ENCODE results near the gene PUSL1.

PUSL1 gene

DNA sequence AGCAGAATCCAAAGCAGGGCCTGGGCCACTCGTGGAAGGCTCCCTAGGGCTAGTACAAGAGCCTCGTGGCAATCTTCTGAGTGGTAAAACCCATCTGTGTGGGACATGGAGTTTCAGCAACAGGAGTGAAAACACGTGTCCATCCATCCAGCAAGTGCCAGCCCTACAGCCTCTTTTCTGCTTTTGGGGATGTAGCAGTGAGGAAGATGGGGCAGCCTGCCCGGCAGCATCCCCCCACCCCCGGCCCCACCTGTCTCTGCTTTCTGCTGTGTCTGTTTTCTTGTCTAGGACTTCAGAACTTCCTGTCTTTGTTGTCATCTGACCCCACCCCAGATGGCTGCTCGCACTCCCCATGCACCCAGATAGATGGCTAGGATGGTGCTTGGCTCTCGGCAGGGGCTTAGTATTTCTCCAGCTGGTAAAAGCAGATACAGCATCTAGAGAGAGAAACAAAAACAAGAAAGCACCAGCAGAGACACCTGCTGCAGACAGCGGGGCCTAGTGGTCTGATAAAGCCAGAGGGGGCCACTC lies 17.7 kb downstream of the PUSL1 start:
- no peak for DNase-seq

DNA sequence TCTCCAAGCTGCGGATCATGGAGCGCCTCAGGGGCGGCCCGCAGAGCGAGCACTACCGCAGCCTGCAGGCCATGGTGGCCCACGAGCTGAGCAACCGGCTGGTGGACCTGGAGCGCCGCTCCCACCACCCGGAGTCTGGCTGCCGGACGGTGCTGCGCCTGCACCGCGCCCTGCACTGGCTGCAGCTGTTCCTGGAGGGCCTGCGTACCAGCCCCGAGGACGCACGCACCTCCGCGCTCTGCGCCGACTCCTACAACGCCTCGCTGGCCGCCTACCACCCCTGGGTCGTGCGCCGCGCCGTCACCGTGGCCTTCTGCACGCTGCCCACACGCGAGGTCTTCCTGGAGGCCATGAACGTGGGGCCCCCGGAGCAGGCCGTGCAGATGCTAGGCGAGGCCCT lies 18.9 kb downstream of the PUSL1 start:
- DNase-seq = no peak

DNA sequence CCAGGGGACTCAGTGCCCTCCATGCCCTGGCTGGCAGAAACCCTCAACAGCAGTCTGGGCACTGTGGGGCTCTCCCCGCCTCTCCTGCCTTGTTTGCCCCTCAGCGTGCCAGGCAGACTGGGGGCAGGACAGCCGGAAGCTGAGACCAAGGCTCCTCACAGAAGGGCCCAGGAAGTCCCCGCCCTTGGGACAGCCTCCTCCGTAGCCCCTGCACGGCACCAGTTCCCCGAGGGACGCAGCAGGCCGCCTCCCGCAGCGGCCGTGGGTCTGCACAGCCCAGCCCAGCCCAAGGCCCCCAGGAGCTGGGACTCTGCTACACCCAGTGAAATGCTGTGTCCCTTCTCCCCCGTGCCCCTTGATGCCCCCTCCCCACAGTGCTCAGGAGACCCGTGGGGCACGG lies 19.9 kb downstream of the PUSL1 start:
- DNase-seq = no peak

DNA sequence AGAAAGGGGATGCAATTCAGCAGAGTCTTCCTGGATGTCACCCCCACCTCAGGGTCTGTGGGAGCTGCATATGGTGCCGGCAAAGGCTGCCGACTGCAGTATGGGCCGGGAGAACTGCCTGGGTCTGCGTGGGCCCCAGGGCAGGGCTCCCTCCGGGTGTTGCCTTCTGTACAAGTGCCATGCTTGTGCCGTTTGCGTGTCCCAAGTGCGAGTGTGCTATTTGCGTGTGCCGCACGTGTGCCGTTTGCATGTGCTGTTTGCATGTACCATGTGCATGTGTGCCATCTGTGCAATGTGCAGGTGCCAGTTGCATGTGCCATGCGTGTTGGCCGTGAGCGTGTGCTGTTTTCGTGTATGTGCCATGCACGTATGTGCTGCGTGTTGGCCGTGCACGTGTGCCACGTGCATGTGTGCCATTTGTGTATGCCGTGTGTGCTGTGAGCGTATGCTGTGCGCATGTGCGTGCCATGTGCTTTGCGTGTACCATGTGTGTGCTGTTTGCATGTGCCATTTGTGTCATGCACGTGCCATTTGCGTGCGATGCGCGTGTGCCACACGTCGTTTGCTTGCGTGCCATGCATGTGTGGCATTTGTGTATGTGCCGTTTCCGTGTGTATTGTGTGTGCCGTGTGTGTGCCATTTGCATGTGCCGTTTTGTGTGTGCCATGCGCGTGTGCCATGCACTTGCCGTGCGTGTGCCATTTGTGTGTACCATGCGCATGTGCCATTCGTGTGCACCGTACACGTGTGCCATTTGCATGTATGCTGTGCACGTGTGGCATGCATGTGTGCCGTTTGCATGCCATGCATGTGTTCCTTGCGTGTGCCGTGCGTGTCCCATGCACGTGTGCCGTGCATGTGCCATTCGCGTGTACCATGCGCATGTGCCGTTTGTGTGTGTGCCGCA lies 21.2 kb downstream of the PUSL1 start:
- DNase-seq = no peak

DNA sequence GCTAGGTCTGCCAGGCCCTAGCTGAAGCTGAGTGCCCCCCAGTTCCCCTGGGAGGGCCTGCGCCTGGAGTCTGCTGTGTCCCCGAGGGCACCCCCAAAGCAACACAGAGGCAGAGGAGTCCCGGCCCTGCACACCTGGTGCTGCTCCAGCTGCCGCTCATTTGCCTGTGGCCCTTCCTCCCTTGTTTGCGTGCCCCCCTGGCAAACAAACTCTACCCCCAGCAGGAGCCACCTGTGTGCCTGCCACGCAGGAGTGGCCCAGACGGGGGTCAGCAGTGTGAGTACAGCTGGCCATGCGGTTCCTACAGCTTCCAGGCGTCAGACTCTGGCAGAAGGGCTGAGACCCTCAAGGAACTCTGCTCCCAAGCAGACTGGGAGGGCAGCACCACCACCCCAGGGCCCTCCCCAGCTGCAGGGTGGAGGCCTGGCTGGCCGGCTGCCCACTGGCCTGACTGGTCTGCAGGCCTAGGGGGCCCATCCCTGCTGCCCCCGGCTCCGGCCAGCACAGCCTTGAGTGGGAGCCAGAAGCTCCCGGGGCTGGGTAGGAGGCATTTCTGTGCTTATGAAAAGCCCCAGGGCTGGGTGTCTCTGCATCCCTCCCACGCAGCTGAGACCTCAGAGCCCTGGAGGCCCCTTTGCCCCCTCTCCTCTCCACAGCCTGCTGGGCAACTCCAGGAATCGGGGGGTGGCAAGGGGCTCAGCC lies 22.1 kb downstream of the PUSL1 start:
- DNase-seq = no peak

DNA sequence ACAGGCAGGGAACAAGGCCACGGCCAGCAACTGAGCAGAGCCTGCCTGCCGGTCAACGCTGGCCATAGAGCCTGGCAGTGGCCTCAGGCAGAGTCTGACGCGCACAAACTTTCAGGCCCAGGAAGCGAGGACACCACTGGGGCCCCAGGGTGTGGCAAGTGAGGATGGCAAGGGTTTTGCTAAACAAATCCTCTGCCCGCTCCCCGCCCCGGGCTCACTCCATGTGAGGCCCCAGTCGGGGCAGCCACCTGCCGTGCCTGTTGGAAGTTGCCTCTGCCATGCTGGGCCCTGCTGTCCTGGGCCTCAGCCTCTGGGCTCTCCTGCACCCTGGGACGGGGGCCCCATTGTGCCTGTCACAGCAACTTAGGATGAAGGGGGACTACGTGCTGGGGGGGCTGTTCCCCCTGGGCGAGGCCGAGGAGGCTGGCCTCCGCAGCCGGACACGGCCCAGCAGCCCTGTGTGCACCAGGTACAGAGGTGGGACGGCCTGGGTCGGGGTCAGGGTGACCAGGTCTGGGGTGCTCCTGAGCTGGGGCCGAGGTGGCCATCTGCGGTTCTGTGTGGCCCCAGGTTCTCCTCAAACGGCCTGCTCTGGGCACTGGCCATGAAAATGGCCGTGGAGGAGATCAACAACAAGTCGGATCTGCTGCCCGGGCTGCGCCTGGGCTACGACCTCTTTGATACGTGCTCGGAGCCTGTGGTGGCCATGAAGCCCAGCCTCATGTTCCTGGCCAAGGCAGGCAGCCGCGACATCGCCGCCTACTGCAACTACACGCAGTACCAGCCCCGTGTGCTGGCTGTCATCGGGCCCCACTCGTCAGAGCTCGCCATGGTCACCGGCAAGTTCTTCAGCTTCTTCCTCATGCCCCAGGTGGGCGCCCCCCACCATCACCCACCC lies 22.9 kb downstream of the PUSL1 start, which contains the start of gene TAS1R3:
Gene TAS1R3, plus strand, starts transcription at position 213 of the 898 bp plus-strand sequence. Its CDS starts 66 bp downstream, at position 279.
- DNase-seq = no peak

DNA sequence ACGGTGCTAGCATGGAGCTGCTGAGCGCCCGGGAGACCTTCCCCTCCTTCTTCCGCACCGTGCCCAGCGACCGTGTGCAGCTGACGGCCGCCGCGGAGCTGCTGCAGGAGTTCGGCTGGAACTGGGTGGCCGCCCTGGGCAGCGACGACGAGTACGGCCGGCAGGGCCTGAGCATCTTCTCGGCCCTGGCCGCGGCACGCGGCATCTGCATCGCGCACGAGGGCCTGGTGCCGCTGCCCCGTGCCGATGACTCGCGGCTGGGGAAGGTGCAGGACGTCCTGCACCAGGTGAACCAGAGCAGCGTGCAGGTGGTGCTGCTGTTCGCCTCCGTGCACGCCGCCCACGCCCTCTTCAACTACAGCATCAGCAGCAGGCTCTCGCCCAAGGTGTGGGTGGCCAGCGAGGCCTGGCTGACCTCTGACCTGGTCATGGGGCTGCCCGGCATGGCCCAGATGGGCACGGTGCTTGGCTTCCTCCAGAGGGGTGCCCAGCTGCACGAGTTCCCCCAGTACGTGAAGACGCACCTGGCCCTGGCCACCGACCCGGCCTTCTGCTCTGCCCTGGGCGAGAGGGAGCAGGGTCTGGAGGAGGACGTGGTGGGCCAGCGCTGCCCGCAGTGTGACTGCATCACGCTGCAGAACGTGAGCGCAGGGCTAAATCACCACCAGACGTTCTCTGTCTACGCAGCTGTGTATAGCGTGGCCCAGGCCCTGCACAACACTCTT lies 23.8 kb downstream of the PUSL1 start:
- no peak for DNase-seq

DNA sequence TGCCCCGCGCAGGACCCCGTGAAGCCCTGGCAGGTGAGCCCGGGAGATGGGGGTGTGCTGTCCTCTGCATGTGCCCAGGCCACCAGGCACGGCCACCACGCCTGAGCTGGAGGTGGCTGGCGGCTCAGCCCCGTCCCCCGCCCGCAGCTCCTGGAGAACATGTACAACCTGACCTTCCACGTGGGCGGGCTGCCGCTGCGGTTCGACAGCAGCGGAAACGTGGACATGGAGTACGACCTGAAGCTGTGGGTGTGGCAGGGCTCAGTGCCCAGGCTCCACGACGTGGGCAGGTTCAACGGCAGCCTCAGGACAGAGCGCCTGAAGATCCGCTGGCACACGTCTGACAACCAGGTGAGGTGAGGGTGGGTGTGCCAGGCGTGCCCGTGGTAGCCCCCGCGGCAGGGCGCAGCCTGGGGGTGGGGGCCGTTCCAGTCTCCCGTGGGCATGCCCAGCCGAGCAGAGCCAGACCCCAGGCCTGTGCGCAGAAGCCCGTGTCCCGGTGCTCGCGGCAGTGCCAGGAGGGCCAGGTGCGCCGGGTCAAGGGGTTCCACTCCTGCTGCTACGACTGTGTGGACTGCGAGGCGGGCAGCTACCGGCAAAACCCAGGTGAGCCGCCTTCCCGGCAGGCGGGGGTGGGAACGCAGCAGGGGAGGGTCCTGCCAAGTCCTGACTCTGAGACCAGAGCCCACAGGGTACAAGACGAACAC lies 24.5 kb downstream of the PUSL1 start:
- no peak for DNase-seq

DNA sequence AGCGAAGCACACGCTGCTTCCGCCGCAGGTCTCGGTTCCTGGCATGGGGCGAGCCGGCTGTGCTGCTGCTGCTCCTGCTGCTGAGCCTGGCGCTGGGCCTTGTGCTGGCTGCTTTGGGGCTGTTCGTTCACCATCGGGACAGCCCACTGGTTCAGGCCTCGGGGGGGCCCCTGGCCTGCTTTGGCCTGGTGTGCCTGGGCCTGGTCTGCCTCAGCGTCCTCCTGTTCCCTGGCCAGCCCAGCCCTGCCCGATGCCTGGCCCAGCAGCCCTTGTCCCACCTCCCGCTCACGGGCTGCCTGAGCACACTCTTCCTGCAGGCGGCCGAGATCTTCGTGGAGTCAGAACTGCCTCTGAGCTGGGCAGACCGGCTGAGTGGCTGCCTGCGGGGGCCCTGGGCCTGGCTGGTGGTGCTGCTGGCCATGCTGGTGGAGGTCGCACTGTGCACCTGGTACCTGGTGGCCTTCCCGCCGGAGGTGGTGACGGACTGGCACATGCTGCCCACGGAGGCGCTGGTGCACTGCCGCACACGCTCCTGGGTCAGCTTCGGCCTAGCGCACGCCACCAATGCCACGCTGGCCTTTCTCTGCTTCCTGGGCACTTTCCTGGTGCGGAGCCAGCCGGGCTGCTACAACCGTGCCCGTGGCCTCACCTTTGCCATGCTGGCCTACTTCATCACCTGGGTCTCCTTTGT lies 25.3 kb downstream of the PUSL1 start:
- no peak for DNase-seq

DNA sequence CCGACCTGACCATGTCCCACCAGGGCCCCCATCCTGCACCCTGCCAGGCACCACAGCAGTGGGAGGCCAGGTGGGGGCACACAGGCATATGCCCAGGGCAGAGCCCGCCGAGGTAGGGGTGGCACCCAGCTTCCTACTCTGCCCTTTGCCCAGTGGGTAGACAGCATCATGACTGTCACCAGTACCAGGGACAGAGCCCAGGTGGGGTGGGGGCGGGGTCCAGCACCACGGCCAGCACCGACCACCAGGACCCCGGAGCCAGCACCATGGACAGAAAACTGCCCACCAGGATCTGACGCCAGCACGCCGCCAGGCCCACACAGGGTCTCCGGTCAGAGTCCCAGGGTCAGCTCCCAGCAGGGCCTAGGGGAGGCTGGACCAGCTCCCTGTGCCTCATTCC lies 26.4 kb downstream of the PUSL1 start:
- no peak for DNase-seq

DNA sequence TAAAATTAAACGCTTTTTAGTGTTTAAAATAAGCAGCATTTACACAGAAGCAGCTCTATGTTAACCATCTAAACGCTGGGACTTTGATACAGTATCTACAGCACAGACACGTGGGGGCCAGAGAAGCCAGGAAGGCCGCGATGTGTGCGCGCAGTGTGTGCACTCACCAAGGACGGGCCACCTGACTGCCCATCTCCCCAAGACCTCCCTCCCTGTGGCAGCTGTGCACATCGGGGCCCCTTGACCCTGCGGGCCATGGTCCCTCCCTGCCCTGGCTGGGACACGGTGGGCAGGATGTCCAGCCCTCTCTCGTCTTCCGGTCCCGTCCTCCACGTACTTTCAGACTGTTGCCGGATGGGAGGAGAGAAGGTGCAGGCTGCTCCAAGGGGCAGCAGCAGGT lies 26.9 kb downstream of the PUSL1 start:
- DNase-seq = no peak

DNA sequence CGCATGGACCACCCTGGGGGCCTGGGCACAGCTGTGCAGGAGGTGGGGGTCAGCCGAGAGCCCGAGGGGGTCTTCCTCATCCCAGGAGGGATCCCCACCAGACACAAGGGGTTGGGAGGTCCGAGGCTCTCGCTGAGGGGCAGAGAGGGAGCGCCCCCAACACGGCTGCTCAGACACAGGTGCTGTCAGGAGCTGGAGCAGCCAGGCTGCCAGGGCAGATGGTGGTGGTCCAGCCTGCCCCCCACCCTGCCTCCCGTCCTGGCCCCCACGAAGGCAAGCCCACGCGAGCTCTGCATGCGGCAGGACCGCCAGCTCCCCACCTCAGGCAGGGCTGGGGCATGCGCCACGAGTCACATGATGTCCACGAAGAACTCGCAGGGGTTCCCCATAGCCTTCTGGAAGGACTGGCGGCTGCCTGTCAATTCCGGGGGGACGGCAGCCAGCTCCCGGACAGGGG lies 27.4 kb downstream of the PUSL1 start:
- no peak for DNase-seq

DNA sequence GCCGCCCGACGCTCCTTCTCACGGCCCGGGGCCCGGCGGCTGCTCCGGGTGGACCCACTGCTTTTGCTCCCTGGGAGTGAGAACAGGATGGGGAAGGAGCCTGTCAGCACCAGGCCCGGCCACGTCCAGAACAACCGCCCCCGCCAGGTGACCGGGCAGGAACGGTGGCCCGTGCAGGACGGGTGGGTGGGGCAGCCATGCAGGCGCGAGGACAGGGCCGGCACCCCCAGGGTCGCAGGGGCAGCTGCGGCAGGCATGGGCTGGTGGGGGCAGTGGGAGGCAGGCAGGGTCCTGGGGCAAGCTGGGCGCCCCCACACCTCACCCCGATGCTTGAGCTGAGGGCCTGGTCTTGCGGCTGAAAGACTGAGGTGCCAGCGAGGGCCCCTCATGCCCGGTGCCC lies 28.0 kb downstream of the PUSL1 start:
- no peak for DNase-seq

DNA sequence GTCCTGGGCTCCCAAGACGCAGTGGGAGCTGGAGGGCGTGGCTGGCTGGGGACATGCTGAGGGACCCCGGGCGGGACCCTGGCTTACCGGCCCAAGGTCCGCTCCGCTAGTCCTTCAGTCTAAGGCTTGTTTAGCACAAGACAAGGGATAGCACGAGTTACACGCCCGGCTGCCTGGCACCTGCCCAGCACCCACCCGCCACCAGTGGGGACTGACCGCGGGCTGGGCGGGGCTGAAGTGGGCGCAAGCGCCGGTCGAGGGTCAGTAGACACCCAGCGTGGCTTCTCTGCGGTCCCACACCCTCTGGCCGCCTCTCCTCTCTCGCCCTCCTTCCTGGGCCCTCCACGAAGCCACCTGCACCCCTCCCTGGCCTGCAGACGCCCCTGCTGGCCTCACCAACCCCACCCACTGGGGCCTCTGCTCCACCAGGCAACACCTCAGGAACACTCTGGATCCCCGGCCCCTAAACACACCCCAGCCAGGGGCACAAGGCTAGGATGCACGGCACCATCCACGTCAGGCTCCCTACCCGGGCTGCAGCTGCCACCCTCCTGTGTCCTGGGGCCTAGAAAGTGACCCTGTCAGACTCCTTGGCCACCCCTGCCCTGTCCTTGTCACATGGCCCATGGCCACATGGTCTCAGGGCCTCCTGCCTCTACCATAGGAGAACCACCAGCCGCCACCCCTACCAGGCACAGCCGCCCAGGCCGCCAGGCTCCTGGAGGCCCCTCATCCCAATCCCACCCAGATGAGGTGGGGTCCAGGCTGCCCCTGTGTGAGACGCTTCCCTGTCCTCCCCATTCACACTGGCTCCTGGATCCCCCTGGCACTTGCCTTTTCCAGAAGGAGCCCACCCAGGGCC lies 28.8 kb downstream of the PUSL1 start:
- DNase-seq = no peak

DNA sequence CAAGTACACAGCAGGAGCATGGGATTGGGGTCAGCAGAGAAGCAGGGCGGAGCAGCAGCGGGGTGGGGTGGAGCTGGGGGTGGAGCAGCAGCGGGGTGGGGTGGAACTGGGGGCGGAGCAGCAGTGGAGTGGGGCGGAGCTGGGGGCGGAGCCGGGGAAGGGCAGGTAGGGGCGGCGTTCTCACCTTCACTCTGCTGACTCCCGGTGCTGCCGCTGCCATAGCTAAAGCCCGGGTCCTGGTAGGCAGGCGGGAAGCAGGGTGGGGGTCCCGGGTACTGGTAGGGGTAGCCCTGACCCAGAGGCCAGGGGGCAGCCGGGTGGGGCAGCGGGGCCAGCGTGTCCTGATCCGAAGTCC lies 29.4 kb downstream of the PUSL1 start:
- no peak for DNase-seq

DNA sequence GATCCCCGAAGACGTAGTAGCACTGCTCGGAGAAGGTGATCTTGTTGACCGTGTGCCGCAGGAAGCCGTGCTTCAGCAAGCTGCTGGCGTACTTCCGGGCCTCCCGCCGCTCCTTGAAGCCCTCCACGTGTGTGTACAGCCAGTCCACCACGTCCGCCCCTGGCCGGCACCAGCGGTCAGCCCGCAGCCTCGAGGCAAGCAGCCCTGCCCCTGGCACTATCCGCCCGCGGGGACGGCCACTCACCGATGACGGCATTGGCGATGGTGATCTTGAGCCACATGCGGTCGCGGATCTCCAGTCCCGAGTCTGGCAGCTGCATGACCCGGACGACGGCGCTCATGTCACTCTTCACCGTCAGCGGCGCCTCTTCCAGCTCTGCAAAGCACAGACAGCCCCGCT lies 29.9 kb downstream of the PUSL1 start:
- DNase-seq = no peak

DNA sequence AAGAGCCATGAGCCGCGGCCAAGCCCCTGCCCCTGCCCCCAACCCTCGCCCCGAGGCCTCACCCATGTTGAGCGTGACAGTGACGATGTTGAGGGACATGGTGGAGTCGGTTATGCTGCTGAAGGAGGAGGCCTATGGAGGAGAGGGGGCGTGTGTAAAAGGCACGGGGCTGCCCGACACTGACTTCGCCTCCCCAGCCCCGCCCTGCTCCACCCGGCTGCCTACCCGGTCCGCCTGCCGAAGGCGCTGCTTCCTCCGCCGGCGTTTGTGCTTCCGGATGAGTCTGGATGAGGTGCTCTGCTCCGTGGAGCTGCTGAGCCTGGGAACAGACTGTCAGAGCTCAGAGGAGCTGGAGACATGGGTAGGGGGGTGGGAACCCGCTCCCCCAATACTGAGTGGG lies 31.8 kb downstream of the PUSL1 start:
- DNase-seq = no peak

DNA sequence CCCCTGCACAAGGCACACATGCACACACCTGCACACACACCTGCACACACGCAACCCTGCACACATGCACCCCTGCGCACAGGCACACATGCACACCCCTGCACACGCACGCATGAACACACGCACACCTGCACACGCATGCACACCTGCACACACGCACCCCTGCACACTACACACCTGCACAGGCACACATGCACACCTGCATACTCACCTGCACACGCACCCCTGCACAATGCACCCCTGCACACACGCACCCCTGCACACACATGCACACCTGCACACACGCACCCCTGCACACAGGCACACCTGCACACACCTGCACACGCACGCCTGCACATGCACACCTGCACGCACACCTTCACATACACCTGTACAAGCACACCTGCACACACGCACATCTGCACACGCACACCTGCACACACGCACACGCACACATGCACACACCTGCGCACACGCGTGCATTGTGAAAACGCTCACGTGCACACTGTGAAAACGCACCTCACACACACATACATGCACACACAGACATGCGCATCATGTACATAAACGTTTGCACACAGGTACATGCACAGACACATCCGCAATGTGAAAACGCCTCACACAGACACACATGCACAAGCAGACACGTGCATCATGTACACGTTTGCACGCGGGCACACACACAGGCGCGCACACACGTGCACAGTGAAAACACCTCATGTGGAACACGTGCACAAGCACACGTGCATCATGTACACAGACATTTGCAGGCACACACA lies 32.6 kb downstream of the PUSL1 start:
- DNase-seq = no peak

DNA sequence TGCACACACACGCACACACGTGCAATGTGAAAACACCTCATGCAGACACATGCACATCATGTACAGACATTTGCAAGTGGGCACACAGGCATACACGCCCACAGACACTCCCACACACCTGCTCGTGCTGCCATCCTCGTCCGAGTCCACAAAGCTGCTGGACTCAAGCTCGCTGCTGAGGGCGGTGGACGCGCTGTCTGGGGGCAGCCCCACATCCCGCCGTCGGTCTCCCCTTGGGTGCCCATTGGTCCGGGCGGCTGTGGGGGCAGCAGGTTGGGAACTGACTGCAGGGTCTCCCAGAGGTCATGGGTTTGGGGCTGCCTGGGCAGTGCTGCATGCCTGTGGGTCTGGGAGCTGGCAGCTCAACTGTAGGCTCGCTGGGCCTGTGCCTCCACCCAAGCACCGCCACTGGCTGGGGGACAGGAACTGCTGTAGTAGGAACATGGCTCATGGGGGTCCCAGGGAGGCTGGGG lies 33.2 kb downstream of the PUSL1 start:
- no peak for DNase-seq

All from activated effector memory CD4-positive, alpha-beta T cell treated with Interleukin-2 at 50 U/mL for 16 hours (primary cell).